T-cell (primary cell): Measurements from ENCODE around the gene GLIS1. TPM values are rescaled to one million over a fixed set of nuclear protein-coding genes. Genes with fewer than 3 reads are reported as not detected.
A peak's percentile ranks its signal among the peaks of the same experiment; 100 is the strongest.

Experiments used
- ATAC-seq, 4 experiments: fragments of 200-7000 bp in 3 of 4; fragments of 150-1000 bp in 1 of 4; cut with Tn5 transposase; replicated peaks in 1 of 4; 1 replicate in 3 of 4; 2 replicates in 1 of 4; pipeline ENCODE4 v1.10.0; 2021; ENCODE audit warnings: moderate library complexity in 3 of 4, mild to moderate bottlenecking in 2 of 4, moderate number of reproducible peaks in 1 of 4
- CTCF ChIA-PET, 2 donors: fragments of 300-600 bp; sonication (Branson Sonifier 250); formaldehyde crosslinking; loops; one replicate each; lab custom pipeline; 2022; ENCODE audit warnings: antibody characterized with exemption in 2 of 2; lab: Charles Lee
- POLR2A ChIA-PET, 2 donors: fragments of 300-600 bp; sonication (Branson Sonifier 250); formaldehyde crosslinking; loops; one replicate each; lab custom pipeline; 2022; ENCODE audit warnings: antibody characterized with exemption in 2 of 2; lab: Charles Lee
- DNase-seq, 35 experiments: peaks; one replicate each; pipeline versions ENCODE4 v3.0.0 to v3.0.0-alpha.2; 2013 to 2023
- H3K27ac ChIP-seq: one replicate; pipeline ENCODE4 v1.5.1; 2013; ENCODE audit warnings: low read length
- H3K27me3 ChIP-seq, 2 experiments: replicated peaks in 1 of 2; 1 replicate in 1 of 2; 2 replicates in 1 of 2; pipeline versions ENCODE4 v1.6.1 to v1.7.0; 2013; ENCODE audit warnings: low read length in 1 of 2, mixed read lengths in 1 of 2; ENCODE audit not compliant: control insufficient read depth in 2 of 2, insufficient read depth in 2 of 2; ENCODE audit errors: extremely low read depth in 1 of 2
- H3K36me3 ChIP-seq, 2 donors: 1 replicate in 1 of 2; 2 replicates in 1 of 2; pipeline versions ENCODE4 v1.6.1 to v1.7.0; 2013; ENCODE audit warnings: low read length in 1 of 2; ENCODE audit not compliant: control insufficient read depth in 2 of 2, insufficient read depth in 1 of 2; ENCODE audit errors: extremely low read depth in 1 of 2
- H3K4me1 ChIP-seq, 2 experiments: 1 replicate in 1 of 2; 2 replicates in 1 of 2; pipeline versions ENCODE4 v1.6.1 to v1.7.0; 2013; ENCODE audit warnings: low read length in 2 of 2, mixed read lengths in 1 of 2; ENCODE audit not compliant: insufficient read depth in 2 of 2, control insufficient read depth in 1 of 2; ENCODE audit errors: extremely low read depth in 1 of 2
- H3K4me3 ChIP-seq, 2 donors: 1 replicate in 1 of 2; 2 replicates in 1 of 2; pipeline versions ENCODE4 v1.5.1 to v1.7.0; 2013; ENCODE audit warnings: mild to moderate bottlenecking in 2 of 2, low read length in 1 of 2, moderate library complexity in 1 of 2; ENCODE audit not compliant: control insufficient read depth in 1 of 2; ENCODE audit errors: extremely low read depth in 1 of 2
- H3K9me3 ChIP-seq: 2 replicates; pipeline ENCODE4 v1.7.0; 2013
- H3K27ac Mint-ChIP-seq, 2 donors: one replicate each; pipeline ENCODE4 v1.8.0; 2020 to 2021; ENCODE audit warnings: mild to moderate bottlenecking in 2 of 2, mixed read lengths in 2 of 2
- H3K27me3 Mint-ChIP-seq, 2 donors: one replicate each; pipeline ENCODE4 v1.8.0; 2021 to 2022; ENCODE audit warnings: mixed read lengths in 2 of 2
- H3K36me3 Mint-ChIP-seq: one replicate; pipeline ENCODE4 v1.8.0; 2021; ENCODE audit warnings: mixed read lengths
- H3K4me1 Mint-ChIP-seq, 3 donors: one replicate each; pipeline ENCODE4 v1.8.0; 2020 to 2022; ENCODE audit warnings: mixed read lengths in 3 of 3, mild to moderate bottlenecking in 1 of 3
- H3K4me3 Mint-ChIP-seq, 3 donors: one replicate each; pipeline ENCODE4 v1.8.0; 2020 to 2022; ENCODE audit warnings: mild to moderate bottlenecking in 3 of 3, mixed read lengths in 3 of 3, moderate library complexity in 3 of 3
- H3K9me3 Mint-ChIP-seq, 3 donors: one replicate each; pipeline ENCODE4 v1.8.0; 2020 to 2022; ENCODE audit warnings: mixed read lengths in 3 of 3
- WGBS: methylation state at CpG from one replicate; pipeline ENCODE4 v1.1.5; 2013; ENCODE audit warnings: missing lambda C conversion rate; ENCODE audit not compliant: insufficient coverage; 5-methylcytosine and 5-hydroxymethylcytosine counted together
- total RNA-seq, 35 experiments: library from RNA in 6 of 35; stranded (reverse) in 6 of 35; fragments of 120-200 nt in 1 of 35; gene quantifications; one replicate each; pipeline versions ENCODE4 v1.2.1 to v1.2.4 and lab custom pipeline; 2013 to 2026

The GLIS1 gene
- total RNA-seq, 5 donors from 2014 or later (not counting 1 experiment from before 2014, with no cell fraction given), result not detected

- H3K4me3 Mint-ChIP-seq, result no peak overlapping the region
- no peaks in the 10 kb centered on the region for H3K9me3 ChIP-seq
Observed at GRCh38 chr1:53501065-53502005, 237.6 kb downstream of the GLIS1 start.

DNA sequence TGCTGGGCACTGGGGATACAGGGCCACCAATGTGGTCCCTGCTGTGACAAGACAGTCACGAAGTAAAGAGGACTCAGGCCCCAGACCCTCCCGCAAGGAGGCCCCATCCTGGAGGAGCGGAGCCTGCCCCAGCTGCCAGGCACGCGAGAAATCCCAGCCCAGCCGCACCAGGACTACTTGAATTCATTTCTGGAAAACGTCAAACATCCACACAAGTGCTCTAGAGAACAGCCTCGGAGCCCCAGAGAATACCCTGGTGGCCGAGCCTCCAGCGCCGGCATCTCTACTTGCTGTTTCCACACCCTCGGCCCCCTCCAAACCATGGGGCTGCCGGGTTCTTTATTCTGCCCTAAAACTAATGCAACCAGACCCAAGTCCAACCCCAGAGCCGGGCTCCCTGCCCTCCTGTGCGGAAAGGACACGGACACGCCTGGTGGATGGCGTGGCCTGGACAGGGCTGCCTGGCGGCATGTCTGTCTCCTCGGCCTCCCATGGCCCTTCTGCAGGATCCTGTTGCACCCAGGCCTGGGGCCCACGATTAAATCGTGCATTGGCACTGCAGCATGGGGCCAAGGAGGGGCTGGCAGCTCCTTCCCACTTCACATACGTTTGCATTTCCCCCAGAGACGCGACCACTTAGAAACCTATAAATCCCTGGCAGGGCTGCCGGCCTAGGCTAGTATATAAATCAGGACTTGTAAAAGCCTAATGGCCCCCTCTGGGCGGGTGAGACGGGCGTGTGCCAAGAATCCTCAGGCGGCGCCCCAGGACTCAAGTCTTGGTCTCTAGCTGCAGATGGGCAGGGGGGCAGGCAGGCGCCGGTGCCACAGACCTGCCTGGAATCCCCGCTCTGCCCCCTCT lies 238.5 kb downstream of the GLIS1 start:
- ChIA-PET POLR2A (no interaction called here), CTCF (no interaction called here)
- Histone ChIP-seq H3K27ac (no peak overlapping the region), H3K9me3 (no peaks in the 10 kb centered on the region), H3K4me3 (no peak overlapping the region), H3K27me3 (peaks cover 0 to 26% of the 10 kb centered on the region in 2 experiments), H3K36me3 (no peaks in the 10 kb centered on the region), H3K4me1 (peaks cover 0 to 16% of the 10 kb centered on the region in 2 experiments)
- Mint-ChIP-seq H3K4me1 (peaks cover 0 to 7% (median 0%) of the 10 kb centered on the region in 3 donors), H3K4me3 (no peak overlapping the region), H3K36me3 (no peaks in the 10 kb centered on the region), H3K27ac (no peak overlapping the region), H3K27me3 (no peaks in the 10 kb centered on the region), H3K9me3 (no peaks in the 10 kb centered on the region)
- ATAC-seq (no peak), DNase-seq (no peak)
- 89% methylated on average over 29 of the region's 34 CpGs for WGBS

More at GRCh38 chr1:53501065-53502005, 237.6 kb downstream of the GLIS1 start:
- DNase-seq (no peak), ATAC-seq (no peak)
- Mint-ChIP-seq H3K9me3 (no peaks in the 10 kb centered on the region), H3K4me1 (peaks cover 0 to 7% (median 0%) of the 10 kb centered on the region in 3 donors), H3K27me3 (no peaks in the 10 kb centered on the region), H3K27ac (no peak overlapping the region), H3K36me3 (no peaks in the 10 kb centered on the region)
- WGBS, result 80% methylated on average over 11 of the region's 21 CpGs
- peaks cover 0 to 26% of the 10 kb centered on the region in 2 experiments for H3K27me3 ChIP-seq
- H3K36me3 ChIP-seq, result no peaks in the 10 kb centered on the region
- ChIA-PET CTCF (no interaction called here), POLR2A (no interaction called here)
- no peak overlapping the region for H3K27ac ChIP-seq
- H3K4me1 ChIP-seq, result peaks cover 0 to 16% of the 10 kb centered on the region in 2 experiments
- H3K4me3 ChIP-seq, result no peak overlapping the region

GRCh38 chr1:53499257-53500203 lies 239.4 kb downstream of the GLIS1 start:
- H3K27ac Mint-ChIP-seq, result no peak overlapping the region
- DNase-seq, result no peak
- H3K9me3 Mint-ChIP-seq, result no peaks in the 10 kb centered on the region
- H3K27ac ChIP-seq, result no peak overlapping the region
- peaks cover 0 to 26% of the 10 kb centered on the region in 2 experiments for H3K27me3 ChIP-seq
- peaks cover 0 to 16% of the 10 kb centered on the region in 2 experiments for H3K4me1 ChIP-seq
- H3K4me3 Mint-ChIP-seq, result no peak overlapping the region
- H3K27me3 Mint-ChIP-seq, result peaks cover 0 to 1% of the 10 kb centered on the region in 2 donors
- POLR2A ChIA-PET, result no interaction called here
- no peaks in the 10 kb centered on the region for H3K36me3 Mint-ChIP-seq
- ATAC-seq, result no peak
- no peaks in the 10 kb centered on the region for H3K9me3 ChIP-seq
- H3K4me1 Mint-ChIP-seq, result peaks cover 0 to 7% (median 0%) of the 10 kb centered on the region in 3 donors
- CTCF ChIA-PET, result no interaction called here
- no peaks in the 10 kb centered on the region for H3K36me3 ChIP-seq
- 58% methylated on average over 13 of the region's 20 CpGs for WGBS
- H3K4me3 ChIP-seq, result no peak overlapping the region

DNA sequence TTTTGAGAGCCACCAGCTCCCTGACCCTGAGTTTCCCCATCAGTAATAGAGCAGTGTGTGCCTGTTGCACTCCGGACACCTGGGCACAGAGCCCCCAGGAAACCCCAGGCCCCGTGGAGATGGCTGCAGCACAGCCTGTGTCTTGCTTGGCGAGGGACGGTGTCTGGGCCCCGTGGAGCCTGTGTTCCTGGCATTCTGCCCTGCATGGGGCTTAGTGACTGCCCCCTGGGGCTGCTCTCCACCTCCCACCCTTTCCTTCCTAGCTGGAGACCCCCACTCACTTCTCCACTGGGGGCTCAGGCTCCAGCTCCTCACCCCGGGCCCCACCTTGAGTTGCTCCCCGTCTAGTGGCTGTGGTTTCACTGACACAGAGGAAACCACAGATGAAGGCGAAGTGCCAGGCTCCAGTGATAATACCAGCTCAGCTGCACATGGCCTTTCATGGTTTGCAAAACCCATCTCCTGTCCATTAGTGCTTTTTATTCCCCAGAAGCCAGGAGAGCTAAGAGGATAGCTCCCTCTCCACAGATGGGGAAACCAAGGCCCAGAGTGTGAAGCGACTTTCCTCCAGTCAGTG lies 240.3 kb downstream of the GLIS1 start:
- Histone ChIP-seq H3K36me3 (no peaks in the 10 kb centered on the region), H3K27me3 (peaks cover 0 to 26% of the 10 kb centered on the region in 2 experiments), H3K27ac (no peak overlapping the region), H3K4me1 (peaks cover 0 to 16% of the 10 kb centered on the region in 2 experiments), H3K9me3 (no peaks in the 10 kb centered on the region), H3K4me3 (no peak overlapping the region)
- ChIA-PET CTCF (interaction anchor here in 1 of 2 donors (0.7 kb wide), 1 partner anchor 149 kb away, joined by 4 read pairs; no protein-coding TSS in a partner anchor), POLR2A (no interaction called here)
- peaks cover 0 to 1% of the 10 kb centered on the region in 2 donors for H3K27me3 Mint-ChIP-seq
- no peak for ATAC-seq
- no peak overlapping the region for H3K27ac Mint-ChIP-seq
- H3K9me3 Mint-ChIP-seq, result no peaks in the 10 kb centered on the region
- peak in 1 of 35 experiments; percentile 9 for DNase-seq
- WGBS, result 14% methylated on average over 8 of the region's 9 CpGs
- H3K36me3 Mint-ChIP-seq, result no peaks in the 10 kb centered on the region
- H3K4me1 Mint-ChIP-seq, result peaks cover 0 to 7% (median 0%) of the 10 kb centered on the region in 3 donors
- H3K4me3 Mint-ChIP-seq, result no peak overlapping the region

- peaks cover 3% of the 10 kb centered on the region in 2 donors for H3K27me3 Mint-ChIP-seq
- Histone ChIP-seq H3K4me1 (peaks cover 0 to 16% of the 10 kb centered on the region in 2 experiments), H3K36me3 (no peaks in the 10 kb centered on the region), H3K27me3 (peaks cover 0 to 18% of the 10 kb centered on the region in 2 experiments), H3K27ac (no peak overlapping the region), H3K9me3 (no peaks in the 10 kb centered on the region), H3K4me3 (no peak overlapping the region)
- DNase-seq, result no peak
- H3K9me3 Mint-ChIP-seq, result no peaks in the 10 kb centered on the region
- 78% methylated on average over 5 of the region's 8 CpGs for WGBS
- H3K36me3 Mint-ChIP-seq, result no peaks in the 10 kb centered on the region
- no peak overlapping the region for H3K27ac Mint-ChIP-seq
- no peak for ATAC-seq
- CTCF ChIA-PET, result no interaction called here
- no peak overlapping the region for H3K4me3 Mint-ChIP-seq
- peaks cover 0 to 7% (median 0%) of the 10 kb centered on the region in 3 donors for H3K4me1 Mint-ChIP-seq
- POLR2A ChIA-PET, result no interaction called here
Observed at GRCh38 chr1:53495633-53496345, 243.2 kb downstream of the GLIS1 start.
